Endometrial microvascular endothelial cells (primary cell): ENCODE measurements around the gene RRM2. TPM values are rescaled to one million over a fixed set of nuclear protein-coding genes. Genes with fewer than 3 reads are reported as not detected.

Source experiments
- in situ Hi-C: cut with HindIII; loops from 2 replicates; pipeline ENCODE4 v1.10.0; 2017; ENCODE audit warnings: low sequenced_read_pairs, low pct_unique_long_range_greater_than_20kb; ENCODE audit errors: inconsistent ontology term
- total RNA-seq: library from RNA; depleted of rRNA; stranded (reverse); fragments of >200 nt; gene quantifications from one replicate; pipeline ENCODE4 v1.2.3, GENCODE V29; 2015; ENCODE audit errors: inconsistent ontology term

Gene RRM2
- total RNA-seq, 1 donor from 2014 or later = 134 TPM

- in situ Hi-C loops = loop anchor here (25.0 kb wide), 2 partner anchors 162 to 313 kb away; partner anchors contain the start of genes GRHL1 and ODC1
Observed at GRCh38 chr2:10124538-10125045, 2.1 kb downstream of the RRM2 start.

- in situ Hi-C loops = no loop called here
Observed at GRCh38 chr2:10125842-10126631, 3.5 kb downstream of the RRM2 start.

DNA sequence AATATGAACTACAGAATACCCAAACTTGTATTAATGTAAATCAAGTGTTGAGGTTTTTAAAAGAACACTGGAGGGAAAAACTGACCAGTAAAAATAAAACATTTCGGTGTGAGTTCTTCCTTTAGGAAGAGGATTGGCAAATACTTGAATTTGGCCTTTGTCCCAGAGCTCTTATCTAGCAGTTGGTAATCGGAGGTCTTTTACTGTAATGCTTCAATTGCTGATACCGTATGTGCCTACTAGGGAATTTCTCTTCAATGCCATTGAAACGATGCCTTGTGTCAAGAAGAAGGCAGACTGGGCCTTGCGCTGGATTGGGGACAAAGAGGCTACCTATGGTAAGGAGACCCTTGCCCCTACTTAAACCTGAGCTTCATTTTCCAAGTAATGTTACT lies 4.1 kb downstream of the RRM2 start:
- in situ Hi-C loops = no loop called here

DNA sequence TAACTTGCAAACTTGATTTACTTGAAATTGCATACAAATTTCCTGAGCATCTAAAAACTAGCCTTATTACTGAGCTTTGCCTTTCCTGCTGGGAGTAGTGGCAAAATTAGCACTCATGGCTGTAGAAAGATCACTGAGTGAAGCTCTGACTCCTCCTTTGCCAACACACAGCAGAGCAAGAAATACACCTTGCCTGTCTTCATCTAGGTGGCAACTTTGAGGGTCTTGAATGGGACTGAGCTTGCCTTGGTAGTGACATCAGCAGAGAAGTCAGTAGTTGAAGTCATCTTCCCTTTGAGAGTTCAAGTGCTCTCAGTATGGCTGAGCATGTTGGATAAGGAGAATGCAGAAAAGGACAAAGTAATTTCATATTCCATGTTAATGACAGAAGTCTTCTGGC lies 5.9 kb downstream of the RRM2 start:
- in situ Hi-C loops = no loop called here

- in situ Hi-C loops = no loop called here
Observed at GRCh38 chr2:10129490-10129889, 7.0 kb downstream of the RRM2 start.

DNA sequence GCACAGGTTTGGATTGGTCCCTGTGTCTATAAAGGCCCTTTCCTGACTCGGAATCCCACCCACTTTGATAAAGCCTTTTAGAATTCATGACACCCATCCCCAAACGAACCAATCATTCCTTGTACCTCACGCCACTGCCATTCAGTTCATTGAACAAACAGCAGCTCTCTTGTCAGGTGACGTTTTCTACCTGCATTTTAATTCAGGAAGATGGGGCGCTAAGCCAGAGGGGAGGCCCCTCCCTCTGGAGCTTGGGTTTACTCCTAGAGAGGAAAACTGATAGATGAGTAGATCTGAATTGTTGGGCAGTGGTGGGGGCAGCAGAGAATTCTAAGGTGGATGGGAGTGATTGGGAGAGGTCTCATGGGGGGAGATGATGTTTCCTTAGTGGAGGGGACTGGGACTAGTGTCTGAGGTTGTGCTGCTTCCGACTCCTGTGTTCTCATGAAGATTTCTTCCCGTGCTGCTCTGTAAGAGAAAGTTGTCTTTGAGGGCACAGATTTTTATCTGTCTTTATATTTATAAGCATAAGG lies 9.6 kb downstream of the RRM2 start:
- in situ Hi-C loops = no loop called here

- in situ Hi-C loops = no loop called here
Observed at GRCh38 chr2:10132596-10132995, 10.1 kb downstream of the RRM2 start.

DNA sequence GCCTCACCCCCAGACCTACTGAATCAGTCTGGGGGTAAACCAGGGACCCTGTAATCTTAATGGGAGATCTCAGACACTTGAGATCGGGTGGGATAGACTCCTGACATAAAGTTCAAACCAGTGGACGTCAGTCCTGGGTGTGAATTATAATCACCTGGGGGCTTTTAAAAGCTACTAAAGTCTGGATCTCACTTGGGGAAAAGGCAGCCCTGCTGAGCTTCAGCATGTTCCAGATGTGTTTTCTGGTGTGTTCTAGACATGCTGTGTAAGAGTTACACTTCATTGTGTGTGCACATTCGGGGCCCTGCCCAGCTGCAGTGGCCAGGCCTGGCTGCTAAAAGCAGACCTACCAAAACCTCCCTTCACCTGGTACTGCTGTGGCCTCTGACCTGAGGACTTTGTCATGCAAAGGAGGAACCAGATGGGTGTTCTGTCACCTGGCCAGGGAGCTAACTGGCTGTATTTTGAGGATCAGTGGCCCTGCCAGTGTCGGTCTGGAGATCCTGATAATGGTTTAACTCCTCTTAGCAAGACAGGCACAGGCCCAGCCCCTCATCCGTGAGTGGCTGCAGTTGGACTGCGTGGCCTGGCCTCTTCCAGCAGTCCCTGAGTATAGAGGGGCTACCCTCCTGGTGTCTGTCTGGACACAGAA lies 10.6 kb downstream of the RRM2 start:
- in situ Hi-C loops = no loop called here

DNA sequence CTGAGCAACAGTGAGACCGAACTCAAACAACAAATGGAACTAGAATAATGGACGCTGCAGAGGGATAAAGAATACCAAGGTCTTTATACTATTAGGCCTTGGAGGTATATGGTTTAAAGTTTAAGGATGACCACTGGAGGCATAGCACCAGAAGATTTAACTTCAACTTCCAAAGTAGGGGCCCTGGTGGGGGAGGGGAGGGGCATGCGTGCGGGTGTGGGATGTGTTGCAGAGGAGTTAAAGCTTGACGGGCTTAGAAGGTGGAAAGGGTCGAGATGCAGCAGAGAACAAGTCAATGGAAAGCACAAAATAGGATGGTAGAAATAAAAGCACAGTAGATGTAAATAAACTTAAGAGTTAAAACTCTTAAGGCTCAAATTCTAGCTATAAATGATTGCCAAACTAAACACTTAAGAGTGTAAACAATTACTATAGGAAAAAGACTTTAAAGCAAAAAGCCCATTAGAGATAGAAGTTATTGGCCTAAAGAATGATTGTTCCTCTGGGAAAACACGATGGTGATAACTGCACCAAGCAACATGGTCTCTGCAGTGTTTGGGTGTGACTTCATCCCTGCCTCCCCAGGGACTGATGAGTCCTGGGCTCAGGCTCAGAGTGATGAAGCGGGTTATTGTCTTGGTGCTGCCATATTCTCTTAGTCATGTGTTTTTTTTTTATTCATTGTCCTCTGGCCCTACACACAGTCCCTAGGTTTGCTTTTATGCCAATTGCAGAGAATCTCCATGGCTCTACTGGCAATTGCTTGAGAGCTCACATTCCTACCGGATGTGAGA lies 13.0 kb downstream of the RRM2 start:
- in situ Hi-C loops = no loop called here

- in situ Hi-C loops = no loop called here
Observed at GRCh38 chr2:10136101-10136934, 13.8 kb downstream of the RRM2 start.

DNA sequence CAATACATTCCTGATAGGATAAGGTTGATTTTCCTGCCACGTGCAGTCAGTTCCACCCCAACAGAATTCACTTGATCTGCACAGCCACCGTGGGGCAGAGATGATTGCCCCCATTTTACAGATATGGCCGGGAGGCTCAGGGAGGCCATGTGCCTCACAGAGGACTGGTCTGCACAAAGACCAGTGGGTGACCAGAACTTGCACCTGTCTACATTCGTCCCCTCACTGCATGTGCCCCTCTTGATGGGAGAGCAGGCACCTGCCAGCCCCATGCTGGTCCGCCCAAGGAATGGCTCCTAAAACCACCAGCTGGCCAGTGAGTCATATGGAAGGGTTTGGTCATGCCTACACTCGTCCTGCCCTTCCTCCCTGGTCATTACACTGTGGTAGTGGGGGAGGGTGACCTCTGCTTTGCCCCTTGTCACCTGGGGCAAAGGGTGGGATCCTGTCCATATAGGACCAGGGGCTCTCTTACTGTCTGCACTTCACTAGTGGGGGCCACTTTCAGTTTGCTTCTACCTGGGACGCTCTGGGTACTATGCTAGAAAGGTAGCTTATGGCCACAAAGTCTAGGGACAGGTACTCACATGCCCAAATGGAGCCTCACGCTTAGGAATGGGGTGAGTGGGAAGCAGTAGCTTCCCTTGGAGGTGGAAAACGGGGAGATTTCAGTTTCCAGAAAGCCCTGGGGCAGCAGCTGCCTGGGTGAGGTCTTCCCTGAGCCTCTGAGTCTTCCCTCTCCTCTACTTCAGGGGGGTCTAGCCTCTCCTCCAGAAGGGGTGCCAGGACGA lies 14.7 kb downstream of the RRM2 start:
- in situ Hi-C loops = no loop called here

DNA sequence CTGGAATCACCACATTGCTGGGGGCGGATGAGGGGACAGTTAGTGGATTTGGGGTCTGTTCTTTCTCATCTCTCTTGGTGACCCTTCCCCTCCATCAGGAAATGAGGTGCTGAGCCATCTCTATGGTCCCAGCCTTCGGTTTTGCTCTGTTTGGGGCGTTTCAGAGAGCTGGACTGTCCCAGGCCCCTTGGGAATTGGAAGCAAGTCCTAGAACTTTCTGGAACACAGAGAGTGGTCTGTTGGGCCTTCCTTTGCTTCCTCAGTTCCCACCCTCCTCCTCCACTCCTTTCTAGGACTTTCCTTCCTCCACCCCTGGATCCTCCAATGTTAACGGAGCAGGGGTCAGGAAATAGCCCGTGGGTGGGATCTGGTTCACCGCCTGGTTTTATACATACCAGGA lies 17.0 kb downstream of the RRM2 start:
- in situ Hi-C loops = no loop called here

DNA sequence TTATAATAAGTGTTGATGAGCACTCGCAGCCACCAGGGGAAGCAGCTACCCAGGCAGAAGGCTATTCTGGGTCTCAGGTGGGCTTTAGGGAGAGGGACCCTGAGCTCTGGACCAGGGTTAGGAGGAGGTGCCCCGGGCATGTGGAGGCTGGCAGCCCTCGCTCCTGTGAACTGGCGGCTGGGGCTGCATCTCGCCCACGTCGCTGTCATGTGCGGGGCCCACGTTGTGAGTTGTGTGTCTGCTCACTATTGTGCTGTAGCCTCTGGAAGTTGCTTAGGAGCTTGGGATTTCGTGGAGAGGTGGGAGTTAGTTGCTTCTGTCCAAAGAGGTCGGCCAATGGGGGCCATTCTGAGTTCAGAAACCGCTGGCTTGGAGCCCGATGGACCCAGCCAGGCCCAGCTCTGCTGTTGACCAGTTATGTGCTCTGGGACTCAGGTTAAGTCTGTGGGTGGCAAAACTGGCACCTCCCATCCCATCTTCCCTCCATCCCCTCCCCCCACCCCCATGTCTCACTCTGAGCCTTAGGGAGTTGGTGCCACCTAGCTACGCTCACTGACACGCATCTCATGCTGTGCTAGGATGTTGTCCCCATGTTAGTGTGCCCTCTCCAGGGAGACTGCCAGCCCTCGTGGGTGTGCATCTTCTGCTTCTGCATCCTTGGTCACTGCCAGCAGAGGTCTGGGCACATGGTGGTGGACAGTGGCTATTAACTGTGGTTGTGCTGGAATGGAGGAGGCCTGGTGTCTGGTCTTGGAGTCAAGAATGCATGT lies 18.5 kb downstream of the RRM2 start:
- in situ Hi-C loops = no loop called here

- in situ Hi-C loops = no loop called here
Observed at GRCh38 chr2:10141736-10142639, 19.4 kb downstream of the RRM2 start.

DNA sequence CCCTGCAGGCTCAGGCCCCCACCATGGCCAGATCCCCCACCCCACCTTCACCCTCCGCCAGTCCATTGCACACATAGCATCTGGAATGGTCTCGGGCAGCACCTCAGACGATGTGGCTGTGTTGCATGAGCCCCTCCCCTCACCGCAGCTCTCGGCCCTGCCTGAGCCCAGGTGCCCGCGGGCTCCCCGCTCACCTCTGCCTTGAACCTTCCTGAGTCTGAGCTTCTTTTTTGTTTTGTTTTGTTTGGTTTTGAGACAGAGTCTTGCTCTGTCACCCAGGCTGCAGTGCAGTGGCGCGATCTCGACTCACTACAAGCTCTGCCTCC lies 20.1 kb downstream of the RRM2 start:
- in situ Hi-C loops = no loop called here

DNA sequence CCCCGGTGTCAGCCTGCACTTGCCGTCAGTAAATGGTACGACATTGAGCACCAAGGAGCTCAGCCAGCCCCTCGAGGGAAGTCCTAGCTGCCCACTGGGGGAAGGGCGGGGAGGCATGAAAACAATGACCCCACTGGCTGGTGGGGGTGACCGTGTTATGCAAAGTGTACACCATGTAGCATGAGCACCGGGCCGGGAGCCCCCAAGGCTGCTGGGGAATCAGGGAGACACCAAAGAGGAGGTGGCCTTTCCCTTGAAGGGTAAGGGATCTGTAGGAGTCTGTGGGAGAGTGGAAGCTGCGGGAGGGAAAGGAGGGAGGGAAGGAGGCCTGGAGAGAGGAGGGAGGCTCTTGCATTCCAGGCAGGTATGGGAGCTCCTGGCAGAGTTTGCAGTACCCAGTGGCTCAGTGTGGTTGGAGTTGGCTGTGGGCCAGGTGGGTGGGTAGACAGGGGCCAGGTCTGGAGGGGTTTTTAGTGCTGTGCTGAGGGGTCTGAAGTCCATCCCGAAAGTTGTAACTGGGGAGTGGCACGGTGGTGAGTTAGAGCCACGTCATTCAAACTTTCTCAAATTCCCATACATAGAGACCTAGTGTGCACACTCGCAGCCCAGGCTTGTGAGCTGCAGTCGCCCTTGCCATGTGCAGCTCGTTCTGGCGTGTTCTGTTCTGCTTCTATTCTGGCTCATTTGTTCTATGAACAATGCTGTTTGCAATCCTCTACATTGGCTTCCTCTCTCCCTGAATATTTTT lies 22.4 kb downstream of the RRM2 start:
- in situ Hi-C loops = no loop called here
